Left hindlimb (tissue), 1 donor: ENCODE measurements around the gene ANKFN1.

Source experiments
- DNase-seq: peaks from one replicate; pipeline ENCODE4 v3.0.0-alpha.2; 2018

The ANKFN1 gene

DNA sequence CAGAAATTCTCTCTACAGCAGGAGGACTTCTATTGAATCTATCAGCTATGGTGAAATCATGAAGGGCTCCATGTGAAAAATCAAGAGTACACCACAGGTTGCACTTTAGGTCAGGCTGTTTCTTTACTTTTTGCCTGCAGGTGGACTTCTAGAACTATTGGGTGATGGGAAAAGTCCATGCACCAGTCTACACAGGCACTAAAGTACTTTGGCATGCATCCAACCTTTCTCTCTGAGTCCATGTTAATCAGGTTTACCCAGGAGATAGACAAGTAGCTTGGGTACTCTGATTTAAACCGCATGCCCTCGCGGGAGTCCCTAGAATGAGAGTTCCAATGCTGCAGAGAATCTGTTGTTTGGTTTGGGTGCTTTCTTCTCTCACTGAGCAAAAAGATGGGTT, 9.1 kb upstream of the ANKFN1 start:
- no peak for DNase-seq

DNA sequence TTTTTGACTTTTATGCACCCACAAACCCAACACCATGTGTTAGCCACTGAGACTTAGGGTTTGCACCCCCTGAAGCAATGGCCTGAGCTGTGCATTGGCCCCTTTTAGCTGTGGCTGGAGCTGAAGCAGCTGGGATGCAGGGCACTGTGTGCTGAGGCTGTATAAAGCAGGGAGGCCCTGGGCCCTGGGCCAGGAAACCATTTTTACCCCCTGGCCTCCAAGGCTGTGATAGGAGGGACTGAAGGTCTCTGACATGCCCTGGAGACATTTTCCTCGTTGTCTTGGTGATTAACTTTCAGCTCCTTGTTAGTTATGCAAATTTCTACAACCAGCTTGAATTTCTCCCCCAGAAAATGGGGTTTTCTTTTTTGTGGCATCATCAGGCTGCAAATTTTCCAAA, 6.7 kb upstream of the ANKFN1 start:
- DNase-seq, result no peak

DNA sequence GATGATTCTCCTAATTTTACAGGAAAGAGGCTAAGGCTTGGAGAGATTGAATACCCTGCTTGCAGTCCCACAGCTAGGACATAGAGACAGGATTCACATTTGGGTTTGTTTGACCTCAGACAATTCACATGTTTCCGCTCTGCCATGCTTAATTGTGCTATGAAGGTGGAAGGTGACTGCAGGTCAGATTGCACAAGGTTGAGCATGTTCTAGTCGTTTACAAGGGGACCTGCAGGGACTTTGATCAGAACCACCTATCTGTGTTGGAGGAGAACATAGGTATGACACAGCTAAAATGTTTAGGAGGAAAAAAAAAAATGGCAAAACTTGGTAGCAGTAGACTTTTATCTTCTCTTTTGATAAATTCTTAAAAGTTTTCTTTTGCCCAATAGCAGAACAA, 4.9 kb upstream of the ANKFN1 start:
- no peak for DNase-seq

DNA sequence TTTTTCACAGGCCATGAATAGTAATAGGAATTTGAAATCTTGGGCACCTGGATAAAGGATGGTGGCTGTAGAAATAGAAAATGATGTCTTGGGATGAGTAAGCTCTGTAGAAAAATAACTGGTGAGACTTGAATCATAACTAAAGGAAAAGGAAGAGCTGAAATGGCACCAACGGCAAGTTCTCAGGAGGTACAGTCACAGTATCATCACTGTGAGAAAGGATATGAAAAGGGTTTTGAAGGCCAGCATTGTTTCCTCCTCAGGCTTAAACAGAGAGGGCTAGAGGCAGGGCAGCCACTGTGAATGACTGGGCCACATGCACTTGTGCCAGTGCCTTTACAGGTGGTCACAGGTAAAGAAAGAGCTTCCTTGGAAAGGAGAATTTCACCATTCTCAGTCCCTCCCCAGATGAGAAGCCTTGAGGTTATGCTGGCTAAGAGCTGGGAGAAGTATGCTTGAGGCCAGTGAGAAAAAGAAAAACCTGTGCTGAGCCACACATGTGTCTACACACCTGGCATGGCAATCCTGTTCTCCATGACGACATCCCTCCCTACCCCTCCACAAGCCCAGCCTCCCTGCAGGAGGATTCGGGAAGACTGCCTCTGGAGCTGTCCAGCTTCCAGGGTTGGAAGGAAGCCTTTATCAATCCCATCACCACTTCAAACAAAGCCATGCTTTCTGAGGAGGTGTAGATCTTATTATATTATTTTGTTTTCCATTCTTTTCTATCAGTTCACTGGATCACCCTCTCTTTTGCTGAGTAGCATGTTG, 3.8 kb upstream of the ANKFN1 start:
- DNase-seq, result no peak

- no peak for DNase-seq
Measured at GRCh38 chr17:56150649-56151048, 2.6 kb upstream of the ANKFN1 start.

- DNase-seq, result no peak
Measured at GRCh38 chr17:56157845-56158244, 4.6 kb downstream of the ANKFN1 start.

- no peak for DNase-seq
Measured at GRCh38 chr17:56158344-56158743, 5.1 kb downstream of the ANKFN1 start.

DNA sequence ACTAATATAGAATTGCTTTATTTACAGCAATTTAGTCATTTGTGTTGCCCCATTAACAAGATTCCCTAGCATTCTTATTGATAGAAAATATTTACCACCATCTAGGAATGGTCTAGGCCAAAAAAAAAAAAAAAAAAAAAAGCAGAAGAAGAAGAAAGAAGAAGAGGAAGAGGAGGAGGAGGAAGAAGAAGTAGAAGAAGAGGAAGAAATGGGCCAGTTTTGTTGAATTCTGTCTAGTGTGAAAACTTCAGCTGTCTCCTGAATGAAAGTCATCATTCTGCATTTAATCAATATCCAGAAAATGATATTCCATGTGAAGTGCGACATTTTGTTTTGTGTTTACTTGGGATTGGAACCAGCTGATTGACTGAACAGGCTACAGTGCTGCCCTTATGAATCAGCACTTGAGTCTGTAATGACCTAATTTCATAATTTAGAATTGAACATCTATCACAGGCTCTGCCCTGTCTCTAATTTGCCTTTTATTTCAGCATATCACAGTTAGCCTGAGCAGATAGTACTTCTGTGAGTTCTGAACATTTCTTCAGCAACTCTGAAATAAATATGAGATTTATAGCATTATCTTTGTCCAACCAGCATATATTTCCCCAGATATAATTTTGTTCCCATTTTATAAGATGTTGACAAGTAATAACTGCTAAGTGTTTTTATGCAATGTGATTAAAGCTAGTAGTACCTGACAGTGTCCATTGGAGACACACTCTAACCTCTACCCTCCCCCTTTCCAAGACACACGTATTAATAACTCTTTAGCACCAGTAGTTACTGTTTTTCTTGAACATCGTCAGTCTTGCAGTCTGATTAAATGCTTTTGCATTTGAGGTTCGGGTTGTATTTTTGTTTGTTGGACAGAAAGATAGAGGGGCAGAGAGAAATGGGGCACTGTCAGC, 5.9 kb downstream of the ANKFN1 start:
- no peak for DNase-seq

DNA sequence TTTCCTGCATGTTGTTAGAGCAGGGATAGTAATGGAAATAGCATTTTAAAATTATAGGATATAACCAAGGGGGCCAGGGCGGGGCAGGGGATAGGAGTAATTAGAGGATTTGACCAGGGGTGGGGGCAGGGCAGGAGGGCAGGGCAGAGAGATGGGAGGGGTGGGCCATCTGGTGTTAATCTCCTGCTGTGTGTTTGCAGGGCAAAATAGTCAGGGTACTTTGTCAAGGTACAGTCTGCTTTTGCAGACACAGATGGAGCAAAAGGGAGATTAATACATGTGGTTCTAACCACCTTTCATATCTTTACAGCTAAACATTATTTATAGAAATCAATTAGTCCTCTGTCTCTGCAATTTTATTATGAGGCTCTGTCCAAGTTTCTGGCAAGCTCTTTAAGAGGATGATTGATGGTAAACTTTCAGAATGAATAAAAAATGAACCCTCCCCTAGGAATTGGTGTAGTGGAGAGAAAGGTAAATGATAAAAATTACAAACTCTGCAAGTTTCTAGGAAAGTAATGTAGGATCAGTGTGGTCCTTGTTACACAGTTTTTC, 6.6 kb downstream of the ANKFN1 start:
- no peak for DNase-seq

- DNase-seq, result no peak
Measured at GRCh38 chr17:56160422-56160821, 7.1 kb downstream of the ANKFN1 start.

DNA sequence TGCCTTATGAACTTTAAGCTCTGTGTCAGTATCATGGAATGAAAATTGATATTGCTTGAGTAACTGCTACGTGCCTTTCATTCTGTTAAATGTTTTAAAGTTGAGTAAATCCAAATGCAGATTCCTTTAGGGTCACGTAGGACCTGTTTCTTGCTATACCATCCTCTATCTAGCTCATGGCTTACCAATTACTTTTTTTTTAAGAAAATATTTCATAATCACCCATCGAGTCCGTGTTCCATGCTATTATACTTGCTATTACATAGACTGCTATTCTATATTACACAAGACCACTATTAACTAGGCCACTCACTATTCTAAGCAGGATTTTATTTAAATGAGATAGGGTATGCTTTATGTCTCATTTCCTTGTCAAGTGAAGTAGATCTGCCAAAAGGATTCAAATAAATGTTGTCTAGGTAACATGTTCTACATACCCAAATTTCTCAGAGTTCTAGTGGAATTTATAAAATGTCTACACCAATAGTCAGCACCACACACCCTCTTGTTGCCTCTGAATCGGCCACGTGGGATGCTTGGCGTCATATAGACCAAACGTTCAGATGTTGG, 11.9 kb downstream of the ANKFN1 start:
- no peak for DNase-seq

- DNase-seq, result no peak
Measured at GRCh38 chr17:56167491-56167890, 14.2 kb downstream of the ANKFN1 start.

DNA sequence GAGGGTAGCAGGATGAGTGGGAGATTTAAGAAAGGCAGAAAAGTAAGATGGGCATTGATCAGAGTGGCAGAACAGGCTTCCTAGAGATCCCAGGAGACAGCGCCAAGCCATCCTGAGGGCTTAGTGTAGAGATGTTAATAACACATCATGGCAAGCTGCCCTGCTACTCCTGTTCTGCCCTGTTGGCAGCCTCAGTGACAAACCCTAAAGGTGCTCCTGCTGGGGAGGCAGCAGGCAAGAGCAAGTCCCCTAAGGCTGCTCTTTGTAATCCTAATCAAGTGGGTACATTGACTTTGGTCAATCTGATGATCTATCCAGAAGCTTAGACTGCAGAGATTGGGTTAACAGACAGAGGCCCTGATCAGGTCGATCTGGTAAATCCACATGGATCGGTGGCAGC, 16.3 kb downstream of the ANKFN1 start:
- no peak for DNase-seq

DNA sequence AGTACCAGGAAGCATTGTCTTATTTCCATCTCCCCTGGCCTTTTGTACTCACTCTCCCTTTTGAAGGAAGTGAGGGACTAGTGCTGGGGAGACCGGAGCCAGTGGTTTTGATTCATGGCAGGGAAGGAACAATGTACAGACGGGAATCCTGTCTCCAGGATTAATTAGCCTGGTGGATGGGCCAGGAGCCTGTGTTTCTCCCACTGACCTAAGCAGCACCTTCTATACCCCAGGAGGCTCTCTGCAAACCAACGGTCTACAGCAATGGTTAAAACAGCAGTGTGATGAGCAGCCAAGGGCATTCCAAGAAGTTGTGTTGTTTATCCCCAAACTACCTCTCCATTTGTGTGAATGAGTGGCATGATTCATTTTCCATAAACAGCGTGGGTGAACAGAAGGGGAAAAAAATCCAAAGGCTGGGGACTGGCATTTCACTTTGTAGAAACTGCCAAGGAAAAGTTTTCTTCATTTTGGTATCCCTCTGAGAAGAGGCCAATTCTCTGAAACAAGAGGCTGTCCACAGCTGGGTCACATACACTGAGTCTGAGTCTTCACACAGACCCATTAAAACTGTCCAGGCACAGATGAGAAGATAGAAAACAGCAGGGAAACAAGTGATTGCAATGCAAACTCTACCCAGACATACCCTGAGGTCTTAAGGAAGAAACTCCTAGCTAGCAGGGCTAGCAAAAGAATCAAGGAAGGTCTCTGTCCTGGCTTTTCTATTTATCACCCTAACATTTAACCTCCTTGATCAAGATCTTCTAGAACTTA, 18.1 kb downstream of the ANKFN1 start:
- DNase-seq, result peak; percentile 29

GRCh38 chr17:56172517-56172982, 19.3 kb downstream of the ANKFN1 start:
- DNase-seq, result peak; percentile 66

- DNase-seq, result no peak
Measured at GRCh38 chr17:56173026-56173425, 19.8 kb downstream of the ANKFN1 start.

GRCh38 chr17:56173958-56174835, 20.9 kb downstream of the ANKFN1 start:
- no peak for DNase-seq

DNA sequence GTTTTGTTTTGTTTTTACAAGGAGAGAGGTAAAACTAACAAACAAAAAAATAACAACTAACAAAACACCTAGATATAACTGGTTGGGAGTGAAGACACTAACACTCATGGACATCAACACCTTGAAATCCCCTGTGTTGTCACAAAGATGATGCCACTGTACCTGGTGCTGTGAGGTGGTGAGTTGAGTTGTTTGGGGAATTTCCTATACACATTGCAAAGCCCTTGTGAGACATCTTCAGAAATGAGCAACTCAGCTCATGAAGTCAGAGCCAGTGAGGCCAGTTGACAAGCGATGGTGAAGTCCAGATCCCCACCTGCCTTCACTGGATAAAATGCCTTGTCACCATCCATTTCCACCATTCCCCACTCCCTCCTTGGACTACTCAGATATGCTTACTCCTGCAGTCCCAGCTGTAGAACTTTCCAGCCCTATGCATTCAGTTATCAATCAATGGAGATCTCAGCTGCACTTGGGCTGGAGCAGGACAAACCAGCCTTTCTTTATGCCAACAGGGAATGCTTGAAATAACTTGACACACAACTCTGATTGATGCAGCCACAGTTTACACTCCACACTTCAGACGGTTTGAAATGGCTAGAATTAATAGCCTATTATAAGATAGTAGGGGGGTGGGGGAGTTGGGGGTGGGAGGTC, 22.2 kb downstream of the ANKFN1 start:
- DNase-seq, result no peak

DNA sequence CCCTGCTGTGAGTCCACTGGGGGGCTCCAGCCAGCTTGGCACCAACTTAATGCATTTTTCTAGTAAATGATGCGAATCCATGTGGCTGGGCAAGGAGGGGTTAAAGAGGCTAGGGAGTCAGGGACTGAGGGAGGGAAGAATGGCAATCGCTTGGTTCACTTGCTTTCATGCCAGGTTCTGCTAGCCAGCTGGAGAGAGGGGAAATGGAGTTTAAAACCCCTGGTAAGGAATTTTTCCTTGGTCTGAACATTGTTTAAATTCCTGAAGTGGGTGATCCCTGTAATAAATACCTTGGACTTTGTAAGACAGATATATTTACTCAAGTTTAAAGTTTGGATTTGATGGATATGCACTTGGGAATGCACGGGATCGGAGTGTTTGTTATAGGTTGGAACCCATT, 22.8 kb downstream of the ANKFN1 start:
- DNase-seq, result peak; percentile 49

- DNase-seq, result no peak
Measured at GRCh38 chr17:56177361-56177760, 24.1 kb downstream of the ANKFN1 start.

- DNase-seq, result no peak
Measured at GRCh38 chr17:56178203-56178602, 24.9 kb downstream of the ANKFN1 start.
